Naive B cell (primary cell): ENCODE data around the gene PDP2. TPM values are rescaled to one million over a fixed set of nuclear protein-coding genes. Genes with fewer than 3 reads are reported as not detected.

Experiments
- ATAC-seq, 2 donors: fragments of 150-1000 bp; cut with Tn5 transposase; 2 replicates each; pipeline ENCODE4 v1.10.0; 2021; ENCODE audit warnings: low read depth in 2 of 2, mild to moderate bottlenecking in 2 of 2, moderate library complexity in 2 of 2
- DNase-seq: peaks from one replicate; pipeline ENCODE4 v3.0.0; 2022
- H3K27ac Mint-ChIP-seq, 6 donors: one replicate each; pipeline ENCODE4 v1.8.0; 2020 to 2022; ENCODE audit warnings: mild to moderate bottlenecking in 6 of 6, mixed read lengths in 6 of 6, moderate library complexity in 5 of 6, inconsistent platforms in 2 of 6
- H3K27me3 Mint-ChIP-seq, 3 donors: one replicate each; pipeline ENCODE4 v1.8.0; 2021 to 2022; ENCODE audit warnings: mixed read lengths in 3 of 3, mild to moderate bottlenecking in 1 of 3
- H3K36me3 Mint-ChIP-seq, 2 donors: one replicate each; pipeline ENCODE4 v1.8.0; 2020 to 2022; ENCODE audit warnings: mixed read lengths in 2 of 2, inconsistent platforms in 1 of 2, mild to moderate bottlenecking in 1 of 2
- H3K4me1 Mint-ChIP-seq, 3 donors: one replicate each; pipeline ENCODE4 v1.8.0; 2020 to 2022; ENCODE audit warnings: mixed read lengths in 3 of 3, inconsistent platforms in 1 of 3, mild to moderate bottlenecking in 1 of 3, moderate library complexity in 1 of 3
- H3K4me3 Mint-ChIP-seq, 8 donors: one replicate each; pipeline ENCODE4 v1.8.0; 2020 to 2022; ENCODE audit warnings: mild to moderate bottlenecking in 8 of 8, mixed read lengths in 8 of 8, moderate library complexity in 8 of 8, inconsistent platforms in 2 of 8
- H3K9me3 Mint-ChIP-seq, 7 donors: one replicate each; pipeline ENCODE4 v1.8.0; 2020 to 2022; ENCODE audit warnings: mixed read lengths in 7 of 7, mild to moderate bottlenecking in 5 of 7, inconsistent platforms in 2 of 7, moderate library complexity in 1 of 7
- polyA plus RNA-seq, 6 donors: library from polyadenylated mRNA; unstranded; fragments of 300-500 nt; fragmentation: Illumina TruSeq; gene quantifications; one replicate each; pipeline ENCODE4 v1.2.3, GENCODE V29; 2021; ENCODE audit warnings: low read depth in 6 of 6

Gene PDP2
- polyA plus RNA-seq, 6 donors from 2014 or later = 1.4 to 5.8 (median 1.8) TPM

- peak within 1 kb of the TSS; percentile 98 to 99 (median 99) for H3K27ac Mint-ChIP-seq
- peak within 1 kb of the TSS; percentile 94 to 100 (median 98) for H3K4me3 Mint-ChIP-seq
- no peak for ATAC-seq
- no peaks in the 10 kb centered on the region for H3K27me3 Mint-ChIP-seq
- peaks cover 6 to 11% of the 10 kb centered on the region in 2 donors for H3K36me3 Mint-ChIP-seq
- DNase-seq = no peak
- H3K9me3 Mint-ChIP-seq = no peaks in the 10 kb centered on the region
- H3K4me1 Mint-ChIP-seq = peaks cover 44 to 68% (median 59%) of the 10 kb centered on the region in 3 donors
Observed at GRCh38 chr16:66935314-66936011, 55.1 kb downstream of the PDP2 start, which contains the start of gene CES2. TSS of gene CES2 (plus strand) at chr16:66935516. CDS start at chr16:66935636, 120 bp downstream.

GRCh38 chr16:66936462-66936861 lies 56.1 kb downstream of the PDP2 start:
- ATAC-seq = no peak
- Mint-ChIP-seq H3K9me3 (no peaks in the 10 kb centered on the region), H3K27ac (peak overlapping the region in 4 of 6 donors; percentile 21 to 86 (median 50)), H3K4me3 (peak overlapping the region in 7 of 8 donors; percentile 32 to 100 (median 54)), H3K4me1 (peaks cover 44 to 68% (median 59%) of the 10 kb centered on the region in 3 donors), H3K27me3 (no peaks in the 10 kb centered on the region), H3K36me3 (peaks cover 6 to 11% of the 10 kb centered on the region in 2 donors)
- no peak for DNase-seq

- peak overlapping the region in 3 of 6 donors; percentile 61 to 73 (median 69) for H3K27ac Mint-ChIP-seq
- H3K4me3 Mint-ChIP-seq = peak overlapping the region in 7 of 8 donors; percentile 2 to 100 (median 50)
Observed at GRCh38 chr16:66936889-66937554, 56.7 kb downstream of the PDP2 start.

GRCh38 chr16:66937725-66938337 lies 57.5 kb downstream of the PDP2 start:
- ATAC-seq = no peak
- Mint-ChIP-seq H3K4me1 (peaks cover 37 to 55% (median 48%) of the 10 kb centered on the region in 3 donors), H3K27me3 (no peaks in the 10 kb centered on the region), H3K27ac (peak overlapping the region in 1 of 6 donors; percentile 73), H3K36me3 (peaks cover 6 to 22% of the 10 kb centered on the region in 2 donors), H3K9me3 (no peaks in the 10 kb centered on the region), H3K4me3 (peak overlapping the region in 3 of 8 donors; percentile 29 to 70 (median 61))
- no peak for DNase-seq

More at GRCh38 chr16:66936889-66937554, 56.7 kb downstream of the PDP2 start:
- peaks cover 6 to 16% of the 10 kb centered on the region in 2 donors for H3K36me3 Mint-ChIP-seq
- ATAC-seq = no peak
- no peak for DNase-seq
- no peaks in the 10 kb centered on the region for H3K9me3 Mint-ChIP-seq
- peaks cover 44 to 63% (median 56%) of the 10 kb centered on the region in 3 donors for H3K4me1 Mint-ChIP-seq
- no peaks in the 10 kb centered on the region for H3K27me3 Mint-ChIP-seq

GRCh38 chr16:66939366-66939765 lies 59.1 kb downstream of the PDP2 start:
- no peaks in the 10 kb centered on the region for H3K9me3 Mint-ChIP-seq
- H3K27ac Mint-ChIP-seq = peak overlapping the region in 1 of 6 donors; percentile 34
- peaks cover 22 to 39% (median 35%) of the 10 kb centered on the region in 3 donors for H3K4me1 Mint-ChIP-seq
- DNase-seq = no peak
- H3K4me3 Mint-ChIP-seq = peak overlapping the region in 1 of 8 donors; percentile 64
- no peaks in the 10 kb centered on the region for H3K27me3 Mint-ChIP-seq
- ATAC-seq = no peak
- peaks cover 6 to 17% of the 10 kb centered on the region in 2 donors for H3K36me3 Mint-ChIP-seq

- Mint-ChIP-seq H3K9me3 (no peaks in the 10 kb centered on the region), H3K27ac (no peak overlapping the region), H3K4me3 (peak overlapping the region in 1 of 8 donors; percentile 27), H3K36me3 (peaks cover 6 to 15% of the 10 kb centered on the region in 2 donors), H3K4me1 (peaks cover 17 to 30% (median 29%) of the 10 kb centered on the region in 3 donors), H3K27me3 (no peaks in the 10 kb centered on the region)
- no peak for ATAC-seq
- no peak for DNase-seq
Observed at GRCh38 chr16:66940236-66940635, 59.9 kb downstream of the PDP2 start.

Other genes starting within 250 kb of the PDP2 start
- gene CMTM4, start 183.8 kb upstream of the PDP2 start, polyA plus RNA-seq = under 1 TPM in 1 of 6 donors, not detected in 5; 0.20 TPM
- gene DYNC1LI2, start 128.9 kb upstream of the PDP2 start, polyA plus RNA-seq = 10 to 100 TPM; 10.5 to 33.8 (median 23.4) TPM
- gene TERB1, start 78.9 kb upstream of the PDP2 start, polyA plus RNA-seq = not detected
- 10 to 100 TPM; 46.7 to 87.4 (median 54.6) TPM for gene NAE1, start 49.5 kb upstream of the PDP2 start, polyA plus RNA-seq
- not detected for gene CA7, start 36.1 kb upstream of the PDP2 start, polyA plus RNA-seq
- not detected for gene CDH16, start 38.4 kb downstream of the PDP2 start, polyA plus RNA-seq
- gene RRAD, start 45.0 kb downstream of the PDP2 start, polyA plus RNA-seq = under 1 TPM in 1 of 6 donors, not detected in 5; 0.43 TPM
- 100 to 1,000 TPM in 3 of 6 donors, 10 to 100 TPM in 3; 69.0 to 114 (median 100) TPM for gene CIAO2B, start 53.9 kb downstream of the PDP2 start, polyA plus RNA-seq
- gene CES2, start 55.0 kb downstream of the PDP2 start, polyA plus RNA-seq = 10 to 100 TPM; 16.3 to 25.7 (median 21.0) TPM
- under 1 TPM in 1 of 6 donors, not detected in 5; 0.66 TPM for gene CES3, start 80.8 kb downstream of the PDP2 start, polyA plus RNA-seq
- 1 to 10 TPM in 4 of 6 donors, under 1 TPM in 2; 0.61 to 5.8 (median 1.4) TPM for gene CES4A, start 108.1 kb downstream of the PDP2 start, polyA plus RNA-seq
- 10 to 100 TPM; 51.8 to 94.4 (median 70.5) TPM for gene CBFB, start 148.6 kb downstream of the PDP2 start, polyA plus RNA-seq
- 10 to 100 TPM in 2 of 6 donors, 1 to 10 TPM in 3, not detected in 1; 8.8 to 13.2 (median 10.0) TPM for gene PHAF1, start 229.4 kb downstream of the PDP2 start, polyA plus RNA-seq